C4-2B (cell line): ENCODE data around the gene ELMO1.

Source experiments
- H3K27ac ChIP-seq: fragments of 450-650 bp; 2 replicates; pipeline ENCODE4 v1.5.1; 2017
- ZFX ChIP-seq: fragments of 450-650 bp; IDR thresholded peaks from 2 replicates; pipeline ENCODE4 v1.6.1; 2017
- TF ChIP-seq, protein P1 (sequence below): fragments of 450-650 bp; conservative IDR thresholded peaks from 2 replicates; pipeline ENCODE4 v1.5.1; 2017; ENCODE audit warnings: mild to moderate bottlenecking

Gene ELMO1

DNA sequence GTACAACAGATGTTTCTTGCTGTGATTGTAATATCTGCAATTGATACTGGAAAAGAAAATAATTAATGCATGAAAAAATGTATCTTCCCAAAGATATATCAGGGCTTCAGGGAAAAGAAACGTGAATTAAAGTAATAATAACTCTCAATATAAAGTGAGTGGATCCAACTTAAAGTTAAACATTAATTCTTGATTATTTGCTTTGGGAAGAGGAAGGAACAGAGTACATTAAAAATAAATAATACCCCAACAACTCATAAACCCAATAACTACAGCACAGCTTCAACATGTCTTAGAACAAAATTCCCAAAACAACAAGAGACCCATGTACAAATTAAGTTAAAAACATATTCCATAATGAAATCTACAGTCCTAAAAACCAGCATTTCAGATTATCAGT is 33.0 kb downstream of the ELMO1 start:
- H3K27ac ChIP-seq = no peak overlapping the region
- no peak for TF ChIP-seq ZFX
- TF ChIP-seq, protein P1, sequence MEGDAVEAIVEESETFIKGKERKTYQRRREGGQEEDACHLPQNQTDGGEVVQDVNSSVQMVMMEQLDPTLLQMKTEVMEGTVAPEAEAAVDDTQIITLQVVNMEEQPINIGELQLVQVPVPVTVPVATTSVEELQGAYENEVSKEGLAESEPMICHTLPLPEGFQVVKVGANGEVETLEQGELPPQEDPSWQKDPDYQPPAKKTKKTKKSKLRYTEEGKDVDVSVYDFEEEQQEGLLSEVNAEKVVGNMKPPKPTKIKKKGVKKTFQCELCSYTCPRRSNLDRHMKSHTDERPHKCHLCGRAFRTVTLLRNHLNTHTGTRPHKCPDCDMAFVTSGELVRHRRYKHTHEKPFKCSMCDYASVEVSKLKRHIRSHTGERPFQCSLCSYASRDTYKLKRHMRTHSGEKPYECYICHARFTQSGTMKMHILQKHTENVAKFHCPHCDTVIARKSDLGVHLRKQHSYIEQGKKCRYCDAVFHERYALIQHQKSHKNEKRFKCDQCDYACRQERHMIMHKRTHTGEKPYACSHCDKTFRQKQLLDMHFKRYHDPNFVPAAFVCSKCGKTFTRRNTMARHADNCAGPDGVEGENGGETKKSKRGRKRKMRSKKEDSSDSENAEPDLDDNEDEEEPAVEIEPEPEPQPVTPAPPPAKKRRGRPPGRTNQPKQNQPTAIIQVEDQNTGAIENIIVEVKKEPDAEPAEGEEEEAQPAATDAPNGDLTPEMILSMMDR = no peak

DNA sequence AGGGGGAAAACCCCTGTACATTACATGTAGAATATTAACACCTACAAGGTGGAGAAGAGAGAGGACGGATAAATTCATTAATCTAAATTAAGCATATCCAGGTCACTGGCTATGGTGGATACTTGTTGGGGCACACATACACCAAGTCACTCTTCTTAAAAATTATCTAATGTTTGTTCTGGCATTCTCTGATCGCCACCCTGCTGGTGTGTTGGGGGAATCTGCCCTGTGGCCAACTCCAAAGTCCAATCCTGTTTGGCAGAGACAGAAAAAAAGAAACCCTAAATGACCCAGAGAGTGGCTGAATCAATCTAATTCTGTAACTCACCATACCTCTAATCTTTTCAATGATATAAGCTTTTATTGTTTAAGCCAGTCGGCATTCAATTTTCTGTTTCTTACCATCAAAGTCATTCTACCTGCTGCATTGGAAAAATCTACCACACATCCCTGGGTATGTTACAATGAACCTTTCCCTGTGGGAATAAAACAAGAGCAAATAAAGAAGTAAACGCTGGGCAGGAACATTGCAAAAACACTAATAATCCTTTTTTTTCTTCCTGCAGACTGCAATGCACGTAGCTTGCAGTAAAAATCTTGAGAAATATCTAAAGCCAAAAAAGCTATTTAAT is 34.2 kb downstream of the ELMO1 start:
- no peak for TF ChIP-seq ZFX
- TF ChIP-seq, protein P1 = no peak
- no peak overlapping the region for H3K27ac ChIP-seq

DNA sequence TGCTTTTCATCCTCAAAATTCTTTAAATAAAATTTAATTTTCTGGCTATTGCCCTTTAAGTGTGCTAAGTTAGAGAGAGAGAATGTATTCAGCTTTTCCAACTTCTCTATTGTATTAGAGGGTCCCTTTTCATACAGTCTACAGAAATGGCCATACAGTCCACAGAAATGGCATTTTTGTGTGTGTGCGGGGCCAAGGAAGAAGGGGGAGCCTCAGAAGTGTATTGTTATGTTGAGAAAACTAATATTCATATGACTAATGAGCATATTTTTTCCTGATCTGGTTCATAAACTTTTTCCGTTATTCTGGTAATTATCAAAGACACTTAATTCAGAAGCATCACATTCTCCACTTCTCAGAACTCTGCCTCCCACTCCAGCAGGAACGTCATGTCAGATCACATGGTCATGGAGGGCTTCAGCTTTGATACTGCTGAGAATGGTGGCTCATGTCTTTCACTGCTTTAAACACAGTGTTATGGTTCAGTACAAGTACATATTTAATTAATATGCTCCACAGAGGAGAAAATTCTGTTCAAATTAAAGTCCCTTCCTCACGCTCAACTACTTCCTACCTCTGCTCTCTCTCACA is 37.1 kb downstream of the ELMO1 start:
- no peak overlapping the region for H3K27ac ChIP-seq
- TF ChIP-seq, protein P1 = no peak
- TF ChIP-seq ZFX = no peak

DNA sequence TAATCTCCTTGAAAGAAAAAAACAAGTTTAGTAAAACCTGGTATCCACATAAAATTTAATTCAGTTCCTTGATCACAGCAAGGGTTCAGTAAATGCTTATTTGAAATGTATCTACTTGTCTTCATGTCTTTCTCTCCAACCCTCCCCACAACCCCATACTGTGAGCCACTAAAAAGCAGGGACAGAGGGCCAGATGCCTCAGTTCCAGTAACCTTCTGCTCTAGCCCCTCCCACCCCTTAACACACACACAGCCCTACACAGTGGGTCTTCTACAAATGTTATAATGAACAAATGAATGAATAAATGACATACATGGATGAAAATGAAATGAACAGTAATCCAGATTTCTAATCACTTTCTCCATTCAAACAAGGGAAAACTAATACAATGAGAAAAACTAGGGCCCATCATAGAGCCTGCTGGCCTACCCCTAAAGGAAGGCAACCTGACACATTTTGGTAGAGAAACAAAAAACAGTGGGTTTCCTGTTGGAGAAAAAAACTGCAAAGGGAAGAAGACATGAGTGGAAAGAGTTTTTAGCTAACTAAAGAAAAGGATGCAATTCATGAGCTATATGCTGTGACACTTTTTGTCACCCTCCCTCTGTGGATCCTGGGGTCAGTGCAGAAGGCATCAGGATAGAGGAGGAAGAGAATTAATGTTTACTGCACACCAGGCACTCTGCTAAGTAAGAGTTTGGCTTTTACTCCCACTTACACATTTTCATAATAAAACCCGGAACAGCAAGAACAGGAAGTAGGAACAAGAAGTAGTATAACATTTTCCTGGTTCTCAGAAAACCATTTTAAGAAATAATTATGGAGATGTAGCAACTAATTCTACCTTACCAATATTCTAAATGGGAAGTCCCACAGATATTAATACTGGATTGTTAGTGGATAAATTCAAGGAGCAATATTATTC is 38.1 kb downstream of the ELMO1 start:
- TF ChIP-seq, protein P1 = no peak
- TF ChIP-seq ZFX = no peak
- no peak overlapping the region for H3K27ac ChIP-seq

DNA sequence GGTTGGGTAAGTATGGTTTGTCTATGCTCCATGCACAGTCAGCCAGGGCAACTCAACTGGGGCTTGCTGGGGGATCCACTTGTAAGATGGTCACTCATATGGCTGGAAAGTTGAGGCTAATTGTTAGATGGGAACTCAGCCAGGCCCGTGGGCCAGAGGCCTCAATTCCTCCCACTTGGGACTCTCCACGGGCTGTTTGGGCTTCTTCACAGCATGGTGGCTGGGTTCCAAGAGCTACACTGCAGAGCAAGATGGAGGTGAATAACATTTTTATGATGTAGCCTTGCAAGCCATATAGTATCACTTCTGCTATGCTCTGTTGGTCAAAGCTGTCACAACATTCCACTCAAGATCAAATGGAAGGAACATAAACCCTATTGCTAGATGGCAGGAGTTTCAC is 39.2 kb downstream of the ELMO1 start:
- H3K27ac ChIP-seq = no peak overlapping the region

DNA sequence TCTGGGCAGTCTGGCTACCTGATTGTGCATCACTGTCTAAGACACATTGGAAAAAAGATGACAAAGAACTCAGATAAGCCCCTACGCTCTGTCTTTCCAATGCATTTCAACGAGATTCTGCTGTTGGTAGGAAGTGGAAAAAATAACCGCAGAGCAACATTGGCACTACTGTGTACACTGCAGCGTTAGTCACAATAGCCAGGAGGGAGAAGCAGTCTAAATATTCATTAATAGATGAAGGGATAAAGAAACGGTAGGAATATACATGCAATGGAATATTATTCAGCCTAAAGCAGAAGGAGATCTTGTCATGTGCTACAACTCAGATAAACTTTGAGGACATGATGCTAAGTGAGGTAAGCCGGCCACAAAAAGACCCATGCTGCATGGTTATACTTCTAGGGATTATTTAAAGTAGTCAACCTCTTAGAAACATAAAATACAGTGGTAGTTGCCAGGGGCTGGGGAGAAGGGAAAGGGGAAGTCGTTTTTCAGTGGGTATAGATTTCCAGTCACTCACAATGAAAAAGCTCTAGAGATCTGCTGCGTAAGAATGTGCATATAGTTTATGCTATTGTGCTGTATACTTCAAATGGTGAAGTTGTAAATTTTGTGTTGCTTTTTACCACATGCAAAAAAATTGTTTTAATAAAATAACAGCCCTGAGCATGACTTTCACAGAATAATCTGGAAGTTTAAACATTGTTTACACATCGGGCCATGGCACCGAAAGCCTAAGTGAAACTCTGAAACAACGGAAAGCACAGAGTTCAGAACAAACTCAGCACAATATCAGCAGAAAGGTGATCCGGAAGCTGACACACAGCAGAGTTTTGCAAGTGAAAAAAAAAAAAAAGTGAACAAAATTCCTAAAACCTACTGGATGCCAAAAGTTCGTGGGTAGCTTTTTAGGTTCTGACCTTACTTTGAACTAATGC is 40.1 kb downstream of the ELMO1 start:
- TF ChIP-seq ZFX = no peak
- TF ChIP-seq, protein P1 = no peak
- no peak overlapping the region for H3K27ac ChIP-seq

More for the DNA sequence above, 39.2 kb downstream of the ELMO1 start:
- TF ChIP-seq, protein P1 = no peak
